Motor neuron (in vitro differentiated cells): ENCODE results near the gene JAKMIP3. TPM values are rescaled to one million over a fixed set of nuclear protein-coding genes. Genes with fewer than 3 reads are reported as not detected.

Experiments used
- ATAC-seq, 8 experiments: fragments of 200-7000 bp; cut with Tn5 transposase; replicated peaks in 6 of 8; 2 replicates each; pipeline ENCODE4 v1.8.0; 2021; ENCODE audit warnings: mild to moderate bottlenecking in 8 of 8, moderate library complexity in 8 of 8
- H3K27ac ChIP-seq, 2 donors: fragments of 250-450 bp; sonication (Bioruptor Pico); 2 replicates each; pipeline ENCODE4 v1.9.0; 2021; ENCODE audit warnings: antibody characterized with exemption in 2 of 2, mild to moderate bottlenecking in 2 of 2, moderate library complexity in 1 of 2
- H3K4me1 ChIP-seq, 2 donors: fragments of 250-450 bp; sonication (Bioruptor Pico); replicated peaks in 1 of 2; 2 replicates each; pipeline ENCODE4 v1.6.1; 2021; ENCODE audit warnings: antibody characterized with exemption in 2 of 2, mild to moderate bottlenecking in 2 of 2, moderate library complexity in 1 of 2
- H3K4me3 ChIP-seq, 5 donors: fragments of 250-450 bp; sonication (Bioruptor Pico); 2 replicates each; pipeline ENCODE4 v1.9.0; 2021; ENCODE audit warnings: antibody characterized with exemption in 5 of 5, mild to moderate bottlenecking in 5 of 5, moderate library complexity in 4 of 5
- WGBS, 10 experiments: fragments of 450-650 bp; shearing (Covaris generic); methylation state at CpG; one replicate each; pipeline ENCODE4 v1.0.0; 2022; 5-methylcytosine and 5-hydroxymethylcytosine counted together
- in situ Hi-C, 9 experiments: fragments of 400-800 bp; cut with MboI; loops; one replicate each; pipeline ENCODE4 v1.15.0; 2021; ENCODE audit warnings: low sequenced_read_pairs in 9 of 9, low pct_unique_long_range_greater_than_20kb in 2 of 9; ENCODE audit not compliant: unreplicated experiment in 9 of 9
- total RNA-seq, 8 experiments: library from RNA; unstranded; fragments of 300-600 nt; gene quantifications; 2 replicates each; pipeline versions ENCODE4 v1.2.3 to v1.2.4, GENCODE V29; 2022

Gene JAKMIP3
- total RNA-seq, 8 experiments from 2014 or later, result 0.38 to 1.7 (median 1.4) TPM

DNA sequence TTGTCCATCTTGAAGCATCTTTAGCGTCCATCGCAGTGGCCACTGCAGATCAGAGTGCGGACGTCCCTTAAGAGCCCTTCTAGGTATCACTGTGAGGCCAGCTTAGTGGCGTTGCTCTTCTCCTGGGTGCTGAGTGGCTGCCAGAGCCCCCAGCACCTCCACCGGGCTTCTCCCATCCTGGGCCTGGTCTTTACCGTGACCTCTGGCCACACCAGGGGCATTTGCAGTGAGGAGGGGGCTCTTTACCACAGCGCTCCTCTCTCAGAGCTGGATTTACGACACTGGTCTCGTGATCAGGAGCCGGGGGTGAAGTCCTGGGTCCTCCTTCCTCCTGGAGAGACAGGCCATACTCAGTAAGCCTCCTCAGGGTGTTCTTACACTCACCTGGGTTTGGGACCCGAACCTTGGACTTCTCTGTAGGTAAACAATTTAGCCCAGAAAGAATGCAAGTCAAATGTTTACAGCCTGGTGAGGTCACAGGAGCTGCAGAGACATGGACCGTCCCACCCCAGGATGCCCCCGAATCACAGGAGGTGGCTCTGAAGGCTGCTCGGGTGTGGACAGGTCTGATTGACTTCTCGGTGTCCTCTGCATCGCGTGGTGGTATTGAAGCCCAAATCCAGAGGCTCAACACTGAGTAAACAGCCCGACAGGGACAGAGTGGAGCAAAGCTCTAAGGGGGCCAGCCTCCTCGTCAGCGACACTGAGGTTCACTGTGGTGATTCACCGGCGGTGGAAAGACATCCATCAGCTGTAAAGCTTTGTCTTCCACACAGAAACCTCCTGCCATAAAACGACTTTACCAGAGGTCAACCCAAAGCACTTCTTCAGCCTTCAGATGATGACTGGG is 33.0 kb downstream of the JAKMIP3 start:
- peak in 5 of 8 experiments; percentile 89 to 93 (median 91) for ATAC-seq
- WGBS, 10 experiments, result 9 to 85% (median 41%) methylated on average over 3 to 9 of the region's 24 CpGs; no CpG with 5 or more reads in 2 of the 10 experiments
- in situ Hi-C loops, result no loop called here
- H3K4me1 ChIP-seq, result peaks cover 10 to 11% of the 10 kb centered on the region in 2 donors
- H3K27ac ChIP-seq, result no peak overlapping the region
- no peak overlapping the region for H3K4me3 ChIP-seq

GRCh38 chr10:132099389-132100090 is 33.8 kb downstream of the JAKMIP3 start:
- H3K27ac ChIP-seq, result no peak overlapping the region
- ATAC-seq, result peak in 5 of 8 experiments; percentile 39 to 54 (median 48)
- peaks cover 10 to 11% of the 10 kb centered on the region in 2 donors for H3K4me1 ChIP-seq
- in situ Hi-C loops, result no loop called here
- no peak overlapping the region for H3K4me3 ChIP-seq
- 17 to 63% (median 40%) methylated on average over 2 to 9 of the region's 25 CpGs; no CpG with 5 or more reads in 2 of the 10 experiments for whole genome bisulfite sequencing, 10 experiments

DNA sequence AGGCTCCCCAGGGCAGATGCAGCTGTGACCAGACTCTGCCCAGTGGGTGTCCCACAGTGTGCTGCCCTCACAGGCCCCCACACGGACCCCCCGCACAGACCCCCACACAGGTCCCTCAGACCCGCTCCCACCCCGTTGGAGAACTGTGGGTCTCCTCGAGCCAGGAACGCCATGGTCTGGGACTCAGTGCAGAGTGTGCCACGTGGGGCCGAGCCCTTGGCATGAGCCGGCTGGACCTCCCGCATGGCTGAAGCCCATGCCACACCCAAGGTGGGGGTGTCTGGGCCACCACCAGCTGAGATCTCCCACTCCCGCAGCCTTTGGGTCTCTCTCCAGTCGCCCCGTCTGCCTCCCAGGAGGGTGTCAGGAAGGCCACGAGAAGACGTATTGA is 34.3 kb downstream of the JAKMIP3 start:
- H3K27ac ChIP-seq, result no peak overlapping the region
- H3K4me1 ChIP-seq, result peaks cover 10 to 11% of the 10 kb centered on the region in 2 donors
- ATAC-seq, result no peak
- 100% methylated on average over 2 to 5 of the region's 15 CpGs; no CpG with 5 or more reads in 7 of the 10 experiments for WGBS, 10 experiments
- in situ Hi-C loops, result no loop called here
- no peak overlapping the region for H3K4me3 ChIP-seq

DNA sequence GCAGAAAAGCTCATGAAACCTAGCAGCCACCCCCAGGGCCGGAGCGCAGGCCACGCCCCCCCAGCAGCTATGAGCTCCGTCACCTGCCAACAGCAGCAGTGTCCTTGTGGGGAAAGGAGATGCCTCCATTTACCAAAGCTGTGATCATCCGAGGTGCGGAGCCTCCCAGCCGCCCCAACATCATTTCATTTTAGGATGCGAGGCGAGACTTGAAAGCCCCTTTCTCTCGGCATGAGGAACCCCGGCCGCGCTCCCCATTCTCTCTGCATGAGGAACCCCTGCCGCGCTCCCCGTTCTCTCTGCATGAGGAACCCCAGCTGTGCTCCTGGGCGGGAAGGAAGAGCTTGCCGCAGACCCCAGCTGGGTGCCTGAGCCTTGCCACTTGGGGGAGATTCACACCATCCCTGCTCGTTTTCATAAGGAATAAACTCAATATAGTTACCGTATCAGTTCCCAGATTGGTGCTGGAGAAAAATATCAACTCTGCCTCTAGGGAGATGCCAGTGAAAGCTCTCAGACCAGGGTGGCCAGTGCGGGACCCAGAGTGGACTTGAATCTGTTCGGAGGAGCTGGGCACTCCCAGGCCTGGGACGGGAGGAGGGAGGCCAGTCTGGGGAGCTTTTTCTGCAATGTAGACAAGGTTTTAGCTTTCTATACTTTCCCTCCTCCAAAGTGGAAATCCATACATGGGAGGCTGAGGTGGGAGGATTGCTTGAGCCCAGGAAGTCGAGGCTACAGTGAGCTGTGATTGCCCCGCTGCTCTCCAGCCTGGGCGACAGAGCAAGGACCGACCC is 35.0 kb downstream of the JAKMIP3 start:
- Histone ChIP-seq H3K4me3 (no peak overlapping the region), H3K27ac (no peak overlapping the region), H3K4me1 (peaks cover 10 to 11% of the 10 kb centered on the region in 2 donors)
- ATAC-seq, result no peak
- WGBS, 10 experiments, result 50 to 100% (median 86%) methylated on average over 1 to 14 of the region's 27 CpGs
- in situ Hi-C loops, result no loop called here

GRCh38 chr10:132101529-132101928 is 35.8 kb downstream of the JAKMIP3 start:
- 39 to 100% (median 53%) methylated on average over 1 to 7 of the region's 10 CpGs; no CpG with 5 or more reads in 2 of the 10 experiments for WGBS, 10 experiments
- Histone ChIP-seq H3K4me3 (no peak overlapping the region), H3K4me1 (peaks cover 10 to 11% of the 10 kb centered on the region in 2 donors), H3K27ac (no peak overlapping the region)
- ATAC-seq, result no peak
- in situ Hi-C loops, result no loop called here

- Histone ChIP-seq H3K4me1 (peaks cover 10 to 11% of the 10 kb centered on the region in 2 donors), H3K27ac (no peak overlapping the region), H3K4me3 (no peak overlapping the region)
- ATAC-seq, result no peak
- WGBS, 10 experiments, result 40 to 90% (median 63%) methylated on average over 1 to 13 of the region's 23 CpGs; no CpG with 5 or more reads in 3 of the 10 experiments
- in situ Hi-C loops, result no loop called here
Measured at GRCh38 chr10:132102071-132102716, 36.4 kb downstream of the JAKMIP3 start.

DNA sequence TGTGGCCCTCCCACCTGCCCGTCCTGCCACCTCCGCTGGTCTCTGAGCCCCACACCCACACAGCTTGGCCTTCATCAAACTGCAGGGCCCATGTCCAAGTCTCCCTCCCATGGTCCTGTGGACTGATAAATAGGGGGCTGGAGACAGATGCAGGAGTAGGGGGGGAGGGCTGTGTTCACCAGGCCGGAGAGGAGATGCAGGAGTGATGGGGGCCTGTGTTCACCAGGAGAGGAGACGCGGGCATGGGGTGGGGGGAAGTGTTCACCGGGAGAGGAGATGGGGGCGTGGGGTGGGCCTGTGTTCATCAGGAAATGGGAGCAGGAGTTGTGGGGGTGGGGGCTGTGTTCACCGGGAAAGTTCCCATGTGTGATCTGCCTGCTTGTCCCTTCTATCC is 37.0 kb downstream of the JAKMIP3 start:
- 60% methylated on average over 1 of the region's 8 CpGs; no CpG with 5 or more reads in 9 of the 10 experiments for WGBS, 10 experiments
- no peak for ATAC-seq
- in situ Hi-C loops, result no loop called here
- Histone ChIP-seq H3K4me3 (no peak overlapping the region), H3K4me1 (peaks cover 10 to 11% of the 10 kb centered on the region in 2 donors), H3K27ac (no peak overlapping the region)

- in situ Hi-C loops, result no loop called here
- WGBS, 10 experiments, result 0 to 100% (median 55%) methylated on average over 1 to 2 of the region's 7 CpGs; no CpG with 5 or more reads in 6 of the 10 experiments
- ATAC-seq, result no peak
- Histone ChIP-seq H3K27ac (no peak overlapping the region), H3K4me1 (peaks cover 10 to 11% of the 10 kb centered on the region in 2 donors), H3K4me3 (no peak overlapping the region)
Measured at GRCh38 chr10:132103116-132103910, 37.6 kb downstream of the JAKMIP3 start.

DNA sequence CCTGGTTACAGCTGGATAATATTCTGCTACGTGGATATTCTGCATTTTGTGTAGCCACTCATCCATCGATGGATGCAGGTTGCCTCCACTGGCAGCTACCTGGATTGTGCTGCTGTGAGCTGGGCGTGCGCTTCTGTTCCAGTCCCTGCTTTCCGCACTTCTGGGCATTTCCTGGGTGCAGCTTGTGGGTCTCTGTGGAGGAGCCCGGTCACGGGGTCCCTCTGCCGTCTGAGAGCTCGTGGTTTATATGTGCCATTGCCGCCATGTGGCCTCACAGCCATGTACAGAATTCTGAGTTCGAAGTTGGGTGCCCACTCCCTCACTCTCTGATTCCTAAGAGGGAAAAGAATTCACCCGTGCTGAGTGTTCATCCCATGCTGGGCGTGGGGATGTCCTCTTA is 38.3 kb downstream of the JAKMIP3 start:
- Histone ChIP-seq H3K27ac (no peak overlapping the region), H3K4me3 (no peak overlapping the region), H3K4me1 (peaks cover 6 to 9% of the 10 kb centered on the region in 2 donors)
- in situ Hi-C loops, result no loop called here
- 67 to 100% (median 76%) methylated on average over 1 to 12 of the region's 13 CpGs; no CpG with 5 or more reads in 5 of the 10 experiments for WGBS, 10 experiments
- ATAC-seq, result no peak

DNA sequence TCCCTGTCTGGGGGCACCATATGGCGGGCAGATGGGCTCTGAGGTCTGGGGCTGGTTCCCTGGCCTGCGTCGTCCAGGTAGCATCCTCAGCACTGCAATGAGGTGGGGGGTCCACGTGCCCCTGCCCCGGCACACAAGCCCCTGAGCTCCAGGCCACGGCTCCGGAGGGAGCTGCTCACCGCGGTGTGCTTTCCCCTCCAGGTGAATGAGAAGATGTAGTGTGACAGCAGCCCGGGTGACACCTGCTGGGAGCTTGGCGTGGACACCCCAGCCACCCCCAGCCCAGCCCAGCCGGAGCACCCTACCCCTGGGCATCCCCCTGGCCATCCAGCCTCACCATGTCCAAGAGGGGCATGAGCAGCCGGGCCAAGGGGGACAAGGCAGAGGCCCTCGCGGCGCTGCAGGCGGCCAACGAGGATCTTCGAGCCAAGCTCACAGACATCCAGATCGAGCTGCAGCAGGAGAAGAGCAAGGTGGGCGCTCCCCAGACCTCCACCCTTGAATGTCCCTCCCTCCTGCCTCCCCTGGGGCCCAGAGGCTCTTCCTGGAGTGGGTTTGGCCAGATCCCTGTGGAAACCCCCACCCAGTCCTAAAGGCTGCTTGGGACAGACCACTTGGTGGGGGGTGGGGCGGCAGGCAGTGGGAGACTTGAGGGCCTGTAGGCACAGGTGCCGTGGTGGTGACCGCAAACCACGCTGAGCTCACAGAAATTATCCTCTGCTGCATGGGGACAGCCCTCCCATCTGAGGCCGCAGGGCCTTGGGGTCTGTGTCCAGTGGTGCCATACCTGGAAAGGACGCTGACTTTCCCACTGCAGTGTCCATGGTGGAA is 38.9 kb downstream of the JAKMIP3 start:
- Histone ChIP-seq H3K4me3 (no peak overlapping the region), H3K27ac (no peak overlapping the region), H3K4me1 (peaks cover 0 to 3% of the 10 kb centered on the region in 2 donors)
- 40 to 100% (median 90%) methylated on average over 1 to 8 of the region's 27 CpGs; no CpG with 5 or more reads in 6 of the 10 experiments for WGBS, 10 experiments
- in situ Hi-C loops, result no loop called here
- no peak for ATAC-seq

DNA sequence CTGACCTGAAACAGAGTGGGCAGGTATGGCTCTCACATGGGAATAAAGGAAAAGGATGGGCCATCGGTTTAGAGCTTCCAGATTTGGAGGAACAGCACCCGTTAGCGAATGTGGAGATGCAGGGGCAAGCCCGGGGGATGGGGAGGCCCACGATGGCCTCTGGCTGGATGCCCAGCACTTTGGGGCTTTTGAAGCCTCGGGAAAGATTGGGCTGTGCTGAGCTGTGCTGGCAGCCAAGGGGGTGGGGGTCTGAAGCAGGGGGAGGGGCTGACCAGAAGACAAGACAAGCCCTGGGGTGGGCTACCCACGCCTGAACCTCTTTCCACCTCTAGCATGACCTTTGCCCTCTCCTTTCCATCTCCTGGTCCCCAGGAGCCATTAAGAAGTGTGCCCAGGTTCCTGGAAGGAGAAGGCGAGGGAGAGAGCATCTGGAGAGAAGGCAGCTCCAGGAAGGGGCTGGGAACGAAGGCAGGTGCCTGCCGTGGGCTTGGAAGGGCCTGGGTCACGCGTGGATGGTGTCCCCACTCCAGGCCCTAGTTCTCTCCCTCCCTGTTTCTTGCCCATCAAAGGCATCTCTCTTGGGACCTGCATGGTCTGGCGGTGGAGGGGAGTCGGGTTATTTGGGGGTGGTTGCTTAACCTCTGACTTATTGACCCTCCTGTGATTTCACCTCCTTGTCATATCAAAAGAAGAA is 39.7 kb downstream of the JAKMIP3 start:
- Histone ChIP-seq H3K4me3 (no peak overlapping the region), H3K27ac (no peak overlapping the region), H3K4me1 (no peaks in the 10 kb centered on the region)
- ATAC-seq, result no peak
- WGBS, 10 experiments, result 20 to 84% (median 79%) methylated on average over 1 to 7 of the region's 14 CpGs; no CpG with 5 or more reads in 5 of the 10 experiments
- in situ Hi-C loops, result no loop called here
